Testis (tissue), 2 donors: Measurements from ENCODE around the gene OASL.

Source experiments
- POLR2A ChIP-seq: fragments of 450-650 bp; IDR thresholded peaks from one replicate; pipeline ENCODE4 v1.6.1; 2017; ENCODE audit warnings: antibody characterized with exemption, mild to moderate bottlenecking, moderate library complexity
- TF ChIP-seq, protein P1 (sequence below), 3 experiments: fragments of 450-650 bp in 2 of 3; fragments of 200-600 bp in 1 of 3; sonication (generic) in 1 of 3; IDR thresholded peaks; one replicate each; pipeline ENCODE4 v1.5.1; 2016 to 2019; ENCODE audit warnings: antibody characterized with exemption in 3 of 3, mild to moderate bottlenecking in 2 of 3, moderate library complexity in 1 of 3

DNA sequence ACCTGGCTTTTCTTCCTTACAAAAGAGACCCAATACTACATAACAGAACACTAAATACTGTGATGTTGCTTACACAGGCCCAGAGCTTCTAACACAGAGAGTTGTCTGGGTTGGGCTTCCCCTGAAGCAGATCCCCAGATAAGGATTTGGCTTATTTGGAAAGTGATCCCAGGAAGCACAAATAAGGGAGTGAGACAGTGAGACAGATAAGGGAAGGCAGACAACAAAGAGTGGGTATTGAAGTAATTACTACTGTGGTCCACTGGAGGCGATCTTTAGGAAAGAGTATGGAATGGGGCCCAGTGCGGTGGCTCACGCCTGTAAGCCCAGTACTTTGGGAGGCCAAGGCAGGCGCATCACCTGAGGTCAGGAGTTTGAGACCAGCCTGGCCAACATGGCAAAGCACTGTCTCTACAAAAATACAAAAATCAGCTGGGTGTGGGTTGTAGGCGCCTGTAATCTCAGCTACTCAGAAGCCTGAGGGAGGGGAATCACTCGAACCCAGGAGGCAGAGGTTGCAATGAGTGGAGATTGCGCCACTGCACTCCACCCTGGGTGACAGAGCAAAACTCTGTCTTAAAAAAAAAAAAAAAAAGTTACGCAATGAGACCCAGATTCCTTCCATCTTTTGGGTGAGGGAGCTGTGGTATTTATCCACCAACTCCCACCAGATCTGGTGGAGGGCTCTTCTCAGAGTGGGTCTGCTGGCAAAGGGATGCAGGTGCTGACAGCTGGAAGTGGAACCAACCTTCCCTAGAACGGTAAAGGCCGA, 12.6 kb downstream of the OASL start:
- TF ChIP-seq, protein P1, sequence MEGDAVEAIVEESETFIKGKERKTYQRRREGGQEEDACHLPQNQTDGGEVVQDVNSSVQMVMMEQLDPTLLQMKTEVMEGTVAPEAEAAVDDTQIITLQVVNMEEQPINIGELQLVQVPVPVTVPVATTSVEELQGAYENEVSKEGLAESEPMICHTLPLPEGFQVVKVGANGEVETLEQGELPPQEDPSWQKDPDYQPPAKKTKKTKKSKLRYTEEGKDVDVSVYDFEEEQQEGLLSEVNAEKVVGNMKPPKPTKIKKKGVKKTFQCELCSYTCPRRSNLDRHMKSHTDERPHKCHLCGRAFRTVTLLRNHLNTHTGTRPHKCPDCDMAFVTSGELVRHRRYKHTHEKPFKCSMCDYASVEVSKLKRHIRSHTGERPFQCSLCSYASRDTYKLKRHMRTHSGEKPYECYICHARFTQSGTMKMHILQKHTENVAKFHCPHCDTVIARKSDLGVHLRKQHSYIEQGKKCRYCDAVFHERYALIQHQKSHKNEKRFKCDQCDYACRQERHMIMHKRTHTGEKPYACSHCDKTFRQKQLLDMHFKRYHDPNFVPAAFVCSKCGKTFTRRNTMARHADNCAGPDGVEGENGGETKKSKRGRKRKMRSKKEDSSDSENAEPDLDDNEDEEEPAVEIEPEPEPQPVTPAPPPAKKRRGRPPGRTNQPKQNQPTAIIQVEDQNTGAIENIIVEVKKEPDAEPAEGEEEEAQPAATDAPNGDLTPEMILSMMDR (IDR thresholded peaks at IDR 0.05): no peak
- no peak for TF ChIP-seq POLR2A
